Astrocyte of the cerebellum (primary cell): ENCODE data around the gene TRABD2A.
"Not testable (repeated sequence)": the region's sequence is repeated elsewhere in the genome, so short reads cannot be mapped to it uniquely, and the experiment has no call there.

Experiments used
- DNase-seq: peaks from one replicate; pipeline ENCODE4 v3.0.0-alpha.2; 2011; ENCODE audit warnings: low read depth
- H3K4me3 ChIP-seq: 2 replicates; pipeline ENCODE4 v1.5.1; 2011; ENCODE audit warnings: mild to moderate bottlenecking, low read depth, low read length, moderate library complexity
- CTCF ChIP-seq: IDR thresholded peaks from 2 replicates; pipeline ENCODE4 v1.5.1; 2012; ENCODE audit warnings: low read length, low read depth, moderate library complexity, mild to moderate bottlenecking; ENCODE audit errors: missing control alignments
- in situ Hi-C: cut with HindIII; loops from 2 replicates; pipeline ENCODE4 v1.10.0; 2017; ENCODE audit warnings: low sequenced_read_pairs

TRABD2A gene

GRCh38 chr2:84781942-84782716 is 98.8 kb downstream of the TRABD2A start:
- H3K4me3 ChIP-seq: no peak overlapping the region
- in situ Hi-C loops: loop anchor here (10.0 kb wide), 1 partner anchor 63 kb away; no protein-coding TSS in a partner anchor
- DNase-seq: no peak
- no peak for TF ChIP-seq CTCF

- no peak overlapping the region for H3K4me3 ChIP-seq
- DNase-seq: no peak
- no peak for TF ChIP-seq CTCF
- in situ Hi-C loops: loop anchor here (10.0 kb wide), 1 partner anchor 65 kb away; no protein-coding TSS in a partner anchor
Measured at GRCh38 chr2:84779781-84780180, 101.1 kb downstream of the TRABD2A start.

DNA sequence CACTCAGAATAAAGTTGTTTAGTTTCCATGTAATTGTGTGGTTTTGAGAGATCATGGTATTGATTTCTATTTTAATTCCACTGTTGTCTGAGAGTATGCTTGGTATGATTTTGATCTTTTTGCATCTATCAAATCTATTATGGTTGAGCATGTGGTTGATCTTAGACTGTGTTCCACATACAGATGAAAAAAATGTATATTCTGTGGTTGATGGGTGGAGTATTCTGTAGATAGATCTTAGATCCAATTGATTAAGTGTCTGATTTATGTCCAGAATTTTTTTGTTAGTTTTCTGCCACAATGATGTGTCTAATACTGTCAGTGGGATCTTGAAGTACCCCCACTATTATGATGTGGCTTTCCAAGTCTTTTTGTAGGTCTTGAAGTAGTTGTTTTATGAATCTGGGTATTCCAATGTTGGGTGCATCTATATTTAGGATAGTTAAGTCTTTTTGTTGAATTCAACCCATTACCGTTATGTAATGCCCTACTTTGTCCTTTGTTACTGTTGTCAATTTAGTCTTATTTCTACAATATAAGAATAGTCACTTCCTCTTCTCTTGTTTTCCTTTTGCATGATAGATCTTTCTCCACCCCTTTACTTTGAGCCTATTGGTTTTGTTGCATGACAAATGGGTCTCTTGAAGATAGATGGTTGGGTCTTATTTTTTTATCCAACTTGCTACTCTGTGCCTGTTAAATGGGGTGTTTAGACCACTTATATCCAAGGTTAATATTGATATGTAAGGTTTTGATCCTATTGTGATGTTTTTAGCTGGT is 101.8 kb downstream of the TRABD2A start:
- DNase-seq: no peak
- H3K4me3 ChIP-seq: no peak overlapping the region
- no peak for TF ChIP-seq CTCF
- in situ Hi-C loops: no loop called here

- no peak for TF ChIP-seq CTCF
- in situ Hi-C loops: no loop called here
- DNase-seq: no peak
- no peak overlapping the region for H3K4me3 ChIP-seq
Measured at GRCh38 chr2:84776011-84776410, 104.9 kb downstream of the TRABD2A start.

DNA sequence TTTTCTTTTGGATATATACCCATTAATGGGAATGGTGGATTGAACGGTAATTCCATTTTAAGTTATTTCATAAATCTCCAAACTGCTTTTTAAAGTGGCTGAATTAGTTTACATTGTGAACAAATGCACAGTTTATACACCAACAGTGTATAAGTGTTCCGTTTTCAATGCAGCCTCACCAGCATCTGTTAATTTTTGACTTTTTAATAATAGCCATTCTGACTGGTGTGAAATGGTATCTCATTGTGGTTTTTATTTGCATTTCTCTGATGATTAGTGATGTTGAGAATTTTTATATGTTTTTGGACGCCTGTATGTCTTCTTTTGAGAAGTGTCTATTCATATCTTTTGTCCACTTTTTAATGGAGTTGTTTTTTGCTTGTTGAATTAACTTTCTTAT is 107.3 kb downstream of the TRABD2A start:
- in situ Hi-C loops, H3K4me3 ChIP-seq: not testable (repeated sequence)

More for the DNA sequence above, 107.3 kb downstream of the TRABD2A start:
- DNase-seq: not testable (repeated sequence)
